NCI-H526 (cell line): Measurements from ENCODE around the gene NXPH4.

Source experiments
- DNase-seq, 2 experiments: peaks; one replicate each; lab custom pipeline; 2025; lab: John Stamatoyannopoulos, UW

The NXPH4 gene

GRCh38 chr12:57242691-57243454 lies 26.3 kb downstream of the NXPH4 start:
- DNase-seq = peak; percentile 99 to 100

GRCh38 chr12:57243521-57244311 lies 27.1 kb downstream of the NXPH4 start:
- peak; percentile 80 to 95 for DNase-seq

GRCh38 chr12:57244312-57244696 lies 27.7 kb downstream of the NXPH4 start:
- DNase-seq = peak in 1 of 2 experiments; percentile 42

- no peak for DNase-seq
Observed at GRCh38 chr12:57247041-57247440, 30.4 kb downstream of the NXPH4 start.

GRCh38 chr12:57248934-57249742 lies 32.5 kb downstream of the NXPH4 start:
- DNase-seq = no peak

GRCh38 chr12:57250541-57250940 lies 33.9 kb downstream of the NXPH4 start:
- DNase-seq = no peak

- DNase-seq = no peak
Observed at GRCh38 chr12:57250956-57251355, 34.4 kb downstream of the NXPH4 start, which contains the start of gene STAC3. Gene STAC3, minus strand, starts transcription at chr12:57251187. Its CDS starts 1,551 bp downstream, at chr12:57249636.

- DNase-seq = no peak
Observed at GRCh38 chr12:57254506-57255280, 38.1 kb downstream of the NXPH4 start.

- DNase-seq = no peak
Observed at GRCh38 chr12:57255916-57256315, 39.3 kb downstream of the NXPH4 start.

GRCh38 chr12:57258977-57259970 lies 42.7 kb downstream of the NXPH4 start:
- no peak for DNase-seq

GRCh38 chr12:57260366-57260765 lies 43.8 kb downstream of the NXPH4 start:
- no peak for DNase-seq

- DNase-seq = no peak
Observed at GRCh38 chr12:57261428-57261865, 44.9 kb downstream of the NXPH4 start.

GRCh38 chr12:57262126-57262822 lies 45.7 kb downstream of the NXPH4 start:
- no peak for DNase-seq

GRCh38 chr12:57263096-57263495 lies 46.5 kb downstream of the NXPH4 start:
- DNase-seq = no peak

- DNase-seq = no peak
Observed at GRCh38 chr12:57266681-57267080, 50.1 kb downstream of the NXPH4 start.

GRCh38 chr12:57268264-57268663 lies 51.7 kb downstream of the NXPH4 start:
- peak; percentile 14 to 15 for DNase-seq

GRCh38 chr12:57270966-57271470 lies 54.4 kb downstream of the NXPH4 start:
- DNase-seq = no peak

GRCh38 chr12:57272337-57273151 lies 56.0 kb downstream of the NXPH4 start:
- DNase-seq = no peak
